Dedifferentiated amniotic fluid mesenchymal stem cell (primary cell): Measurements from ENCODE around the gene GAMT.

Source experiments
- DNase-seq: peaks from one replicate; pipeline ENCODE4 v3.0.0-alpha.2; 2016; ENCODE audit errors: extremely low spot score

GAMT gene

DNA sequence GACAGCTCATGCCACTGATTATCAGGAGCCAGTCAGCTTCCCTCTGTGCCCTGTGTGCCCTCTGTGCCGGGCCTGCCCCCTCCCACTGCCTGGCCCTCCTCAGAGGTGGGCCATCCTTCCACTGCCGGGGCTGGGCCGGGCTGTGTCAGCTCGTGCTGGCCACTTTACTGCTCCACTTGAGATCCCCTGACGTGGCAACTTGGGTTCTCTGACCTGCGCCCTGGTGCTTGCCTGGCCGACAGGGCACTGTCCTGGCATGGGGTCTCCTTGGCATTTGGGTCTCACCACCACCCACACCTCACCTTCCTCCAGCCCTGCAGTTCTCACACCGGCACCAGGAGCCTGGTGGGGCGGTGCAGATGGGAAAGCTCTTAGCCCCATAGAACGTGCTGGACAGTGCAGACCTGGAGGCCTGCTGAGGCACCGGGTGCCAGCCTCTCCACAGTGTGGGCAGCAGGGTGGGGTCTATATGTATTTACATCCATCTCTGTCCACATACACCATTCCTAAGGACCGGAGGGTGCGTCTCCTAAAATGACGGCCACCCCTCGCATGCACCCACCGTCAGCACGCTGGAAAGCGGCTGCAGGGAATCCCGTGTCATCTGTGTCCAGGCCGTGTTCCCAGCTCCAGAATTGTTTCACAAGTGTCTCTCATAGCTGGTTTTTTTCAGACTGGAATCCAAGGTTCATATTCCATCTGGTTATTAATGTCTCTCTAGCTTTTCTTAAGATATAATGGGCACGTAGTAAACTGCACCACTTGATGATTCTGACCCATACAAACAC lies 17.8 kb upstream of the GAMT start:
- no peak for DNase-seq

DNA sequence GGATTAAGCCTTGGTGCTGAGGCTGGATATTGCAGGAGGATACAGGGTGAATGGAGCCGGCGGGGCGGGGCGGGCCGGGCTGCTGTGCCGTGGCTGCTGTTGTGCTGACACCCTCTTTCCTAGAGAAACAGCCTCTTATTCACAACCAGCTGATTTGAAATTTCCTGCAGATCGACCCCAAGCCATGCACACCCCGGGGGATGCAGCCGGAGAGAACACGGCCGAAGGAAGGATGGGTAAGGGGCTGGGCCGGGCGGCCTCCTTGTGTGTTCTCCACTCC lies 17.1 kb upstream of the GAMT start:
- no peak for DNase-seq

DNA sequence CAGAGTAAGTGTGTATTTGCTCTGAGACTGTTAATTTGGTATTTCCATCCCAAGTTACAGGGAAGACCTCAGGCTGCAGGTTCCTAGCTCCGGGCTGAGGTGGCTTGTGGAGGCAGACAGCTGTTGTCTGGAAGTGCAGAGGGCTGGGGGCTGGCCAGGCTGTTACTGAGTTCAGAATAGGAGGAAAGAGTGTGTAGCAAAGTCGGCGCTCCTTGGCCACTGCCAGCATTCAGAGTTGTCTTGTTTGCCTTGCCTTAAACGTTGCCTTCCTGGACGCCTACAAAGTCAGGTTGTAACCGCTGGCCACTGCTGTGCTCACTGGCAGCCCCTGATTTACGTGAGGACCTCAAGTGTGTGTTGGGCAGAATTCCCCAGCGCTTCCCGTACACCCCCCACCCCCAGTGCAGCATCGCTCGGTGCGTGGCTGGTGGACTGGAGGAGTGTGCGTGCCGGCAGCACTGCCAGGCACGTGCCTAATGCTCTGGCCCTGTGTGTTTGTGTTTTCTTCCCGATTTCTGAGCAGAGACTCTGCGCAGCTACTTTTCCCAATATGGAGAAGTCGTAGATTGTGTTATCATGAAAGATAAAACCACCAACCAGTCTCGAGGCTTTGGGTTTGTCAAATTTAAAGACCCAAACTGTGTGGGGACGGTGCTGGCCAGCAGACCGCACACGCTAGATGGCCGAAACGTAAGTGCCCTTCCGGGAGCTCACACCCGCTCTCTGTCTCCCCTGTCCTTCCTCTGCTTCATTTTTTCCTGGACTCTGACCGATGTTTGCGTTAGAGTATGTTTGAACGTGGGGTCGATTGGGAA lies 16.5 kb upstream of the GAMT start:
- no peak for DNase-seq

DNA sequence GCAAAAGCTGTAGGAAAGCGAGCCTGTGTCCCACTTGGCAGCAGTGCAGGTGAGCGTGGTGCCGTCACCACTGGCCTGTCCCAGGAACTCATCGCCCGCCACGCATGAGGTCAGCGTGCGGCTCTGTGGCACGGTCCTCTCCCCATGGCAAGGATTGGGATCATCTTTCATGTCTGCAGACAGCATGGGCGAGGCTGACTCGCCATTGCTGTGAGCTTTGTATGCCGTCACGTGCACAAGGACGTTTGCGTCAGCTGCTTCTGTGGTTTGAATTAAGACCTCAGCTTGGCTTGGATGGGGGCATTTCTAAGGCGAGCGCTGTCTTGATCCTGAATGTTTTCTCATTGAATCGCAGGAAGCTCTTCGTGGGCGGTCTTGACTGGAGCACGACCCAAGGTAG lies 15.8 kb upstream of the GAMT start:
- DNase-seq, result no peak

DNA sequence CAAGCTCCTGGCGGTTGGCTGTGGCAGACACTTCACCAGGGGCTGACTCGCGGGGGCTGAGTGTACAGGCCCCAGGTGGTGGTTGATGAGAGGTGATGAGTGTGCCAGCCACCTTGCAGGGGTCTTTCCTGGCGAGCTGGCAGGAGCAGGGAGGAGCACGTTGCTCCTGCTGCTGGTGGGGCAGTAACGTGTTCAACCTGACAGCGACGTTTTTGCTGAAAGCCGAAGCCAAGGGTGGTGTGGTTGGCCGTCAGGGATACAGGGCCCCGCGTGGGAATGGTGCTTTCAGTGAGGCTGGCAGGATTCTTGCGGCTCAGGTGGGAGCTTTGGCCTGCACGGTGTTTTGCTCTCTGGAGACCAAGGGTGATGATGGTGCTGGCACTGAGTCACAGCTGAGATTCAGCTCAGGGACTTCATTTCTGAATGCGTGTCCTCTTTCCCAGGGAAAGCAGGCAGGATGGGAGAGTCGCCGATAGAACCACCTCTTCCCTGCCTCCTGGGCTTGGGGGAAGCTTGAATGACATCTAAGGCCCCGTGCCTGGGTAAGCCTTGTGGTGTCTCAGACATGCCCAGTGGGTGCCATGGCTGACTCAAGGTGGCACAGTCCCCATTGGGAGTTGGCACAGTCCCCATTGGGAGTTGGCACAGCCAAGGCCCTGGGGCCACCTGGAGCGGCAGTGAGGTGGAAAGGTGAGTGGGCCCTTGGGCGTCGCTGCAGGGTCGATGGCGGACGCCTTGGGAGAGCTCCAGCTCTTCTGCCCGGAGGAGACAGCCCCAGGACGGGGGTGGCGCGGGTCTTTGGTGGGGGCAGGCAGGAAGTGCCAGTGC lies 14.9 kb upstream of the GAMT start:
- no peak for DNase-seq

DNA sequence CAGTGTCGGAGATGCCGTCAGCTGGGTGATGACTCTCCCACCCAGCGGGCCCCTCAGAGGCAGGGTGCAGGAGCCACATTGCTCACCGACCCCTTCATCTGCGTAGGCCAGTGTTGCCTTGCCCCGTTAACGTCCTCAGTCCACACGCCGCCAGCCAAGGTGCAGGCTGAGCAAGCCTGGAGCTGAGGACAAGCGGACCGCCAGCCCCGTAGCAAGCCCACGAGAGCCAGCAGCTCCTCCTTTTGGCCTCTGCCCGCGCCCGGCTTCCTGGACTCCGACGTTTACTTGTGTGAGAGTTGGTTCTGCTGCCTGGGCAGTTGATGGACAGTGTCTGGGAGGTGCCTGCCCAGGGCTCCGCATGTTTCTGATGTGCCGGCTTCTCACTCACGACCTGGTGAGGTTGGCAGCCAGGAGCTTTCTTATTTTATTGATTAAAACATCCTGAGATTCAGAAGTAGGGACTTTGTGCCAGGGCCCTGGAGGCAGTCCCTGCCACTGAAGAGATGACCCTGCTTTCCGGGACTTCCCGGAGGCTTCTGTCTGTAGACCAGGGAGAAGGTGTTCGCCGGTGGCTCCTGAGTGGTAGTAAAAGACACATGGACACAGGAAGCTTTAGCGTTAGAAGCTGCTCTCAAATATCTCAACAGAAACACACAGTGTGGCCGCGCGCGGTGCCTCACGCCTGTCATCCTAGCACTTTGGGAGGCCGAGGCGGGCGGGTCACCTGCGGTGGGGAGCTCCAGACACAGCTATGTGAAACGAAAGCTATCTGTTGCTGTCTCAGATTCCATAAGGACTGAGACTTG lies 11.9 kb upstream of the GAMT start:
- no peak for DNase-seq

DNA sequence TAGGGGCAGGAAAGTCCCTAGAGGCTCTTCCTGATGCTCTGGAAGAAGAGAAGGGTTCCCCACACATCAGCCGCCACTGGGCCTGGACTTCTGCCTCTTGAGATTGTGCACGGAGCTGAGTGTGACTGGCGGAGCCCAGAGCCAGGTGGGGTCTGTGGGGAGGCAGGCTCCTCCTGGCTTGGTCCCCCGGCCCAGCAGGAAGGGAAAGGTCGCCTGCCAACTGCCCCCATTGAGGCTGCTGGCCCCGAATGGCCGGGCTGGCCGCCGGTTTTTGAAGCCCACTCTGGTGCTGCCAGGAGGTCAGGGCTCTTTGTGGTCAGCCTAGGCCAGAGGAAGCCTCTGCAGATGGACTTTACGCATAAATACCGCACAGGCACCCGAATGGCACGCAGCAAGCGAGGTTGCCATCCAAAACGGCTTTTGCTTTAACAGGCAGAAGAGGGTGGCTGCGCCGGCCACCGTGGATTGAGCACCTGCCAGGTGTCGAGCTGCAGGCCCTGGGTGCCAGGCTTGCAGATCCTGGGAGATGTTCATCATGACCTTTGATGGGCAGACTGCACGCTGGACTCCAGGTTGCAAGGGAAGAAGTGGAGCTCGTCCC lies 11.1 kb upstream of the GAMT start:
- no peak for DNase-seq

DNA sequence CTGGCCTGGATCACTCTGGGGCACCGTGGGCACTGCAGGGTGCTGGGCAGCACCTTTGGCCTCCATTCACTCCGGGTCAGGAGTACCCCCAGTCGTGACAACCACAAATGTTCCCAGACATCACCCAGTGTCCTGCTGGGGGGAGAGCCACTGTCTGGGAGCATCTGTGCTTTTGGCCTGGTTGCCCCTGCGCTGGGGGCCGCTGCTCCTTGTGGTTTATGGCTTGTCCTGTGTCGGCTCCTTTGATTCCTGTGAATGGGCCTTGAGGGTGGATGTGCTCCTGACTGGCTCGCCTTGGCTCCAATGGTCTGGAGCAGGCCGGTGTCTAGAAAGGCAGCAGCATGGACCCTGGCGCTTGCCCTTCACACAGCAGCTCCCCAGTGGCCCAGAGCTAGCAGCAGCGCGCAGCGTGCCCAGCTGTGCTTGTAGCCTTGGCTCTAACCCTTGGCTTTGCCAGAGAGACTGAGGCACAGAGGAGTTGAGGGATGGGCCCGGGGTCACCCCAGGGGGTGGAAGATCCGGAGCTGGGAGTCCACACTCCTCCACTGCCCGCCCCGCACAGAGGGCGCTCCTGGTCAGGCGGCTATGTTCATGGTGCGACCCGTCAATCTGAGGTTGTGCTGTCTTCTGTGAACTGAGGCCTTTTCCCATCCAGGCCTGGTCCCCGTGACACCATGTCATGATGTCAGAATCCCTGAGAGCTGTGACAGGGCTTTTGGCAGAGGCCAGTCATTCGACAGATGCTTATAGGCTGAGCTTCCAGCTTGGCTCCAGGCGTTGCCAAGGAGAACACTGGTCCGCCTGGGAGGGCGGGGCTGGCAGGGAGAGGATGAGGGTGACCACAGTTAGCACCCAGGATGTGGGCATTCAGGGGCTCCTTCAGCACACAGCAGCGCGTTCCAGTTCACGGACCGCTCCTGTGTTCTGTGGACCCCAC lies 10.2 kb upstream of the GAMT start:
- no peak for DNase-seq

DNA sequence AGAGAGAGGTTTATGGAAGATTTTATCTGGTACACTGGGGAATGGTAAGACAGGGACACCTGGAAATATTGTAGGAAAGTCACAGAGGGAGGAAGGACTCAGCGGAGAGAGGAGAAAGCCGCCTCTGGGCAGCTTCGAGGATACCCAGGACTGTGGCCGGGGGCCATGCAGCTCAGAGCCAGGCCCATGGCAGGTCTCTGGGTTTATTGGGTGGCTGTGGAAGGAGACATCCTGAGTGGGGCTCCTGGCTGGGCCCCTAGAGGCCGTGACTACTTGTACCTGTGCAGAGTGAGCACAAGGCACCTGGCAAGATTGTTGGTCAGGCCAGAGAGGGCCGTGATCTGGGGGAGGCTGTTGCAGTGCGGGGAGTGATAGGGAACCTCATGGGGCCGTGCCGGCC lies 9.4 kb upstream of the GAMT start:
- no peak for DNase-seq

DNA sequence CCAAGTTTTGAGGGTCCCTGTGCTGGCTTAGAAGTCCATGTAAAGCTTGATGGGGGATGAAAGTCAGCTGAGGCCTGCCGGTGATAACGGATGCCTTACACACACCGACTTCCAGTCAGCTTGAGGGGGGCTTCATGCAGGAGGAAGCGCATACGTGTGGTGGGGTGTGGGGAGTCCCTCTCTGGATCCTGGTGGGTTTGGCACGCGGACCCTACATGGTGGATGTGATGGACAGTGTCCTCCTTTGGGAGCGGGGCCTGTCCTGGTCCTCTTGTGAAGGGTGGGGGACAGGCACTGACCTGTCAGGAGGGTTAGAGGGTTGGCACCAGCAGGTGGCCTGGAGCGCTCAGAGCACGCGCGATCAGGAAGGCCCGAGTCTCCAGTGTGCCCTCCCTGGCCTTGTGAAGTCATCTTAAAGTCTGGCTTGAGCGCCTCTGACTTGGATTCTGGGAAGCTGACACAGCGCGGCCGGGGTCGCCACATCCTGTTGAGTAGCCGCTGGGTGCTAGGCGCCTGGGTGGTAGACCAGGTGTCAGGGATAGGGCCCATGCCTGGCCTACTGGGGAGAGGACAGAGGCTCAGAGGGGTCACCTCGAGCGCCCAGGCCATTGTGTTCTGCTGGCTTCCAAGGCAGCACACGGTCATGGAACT lies 8.9 kb upstream of the GAMT start:
- no peak for DNase-seq

DNA sequence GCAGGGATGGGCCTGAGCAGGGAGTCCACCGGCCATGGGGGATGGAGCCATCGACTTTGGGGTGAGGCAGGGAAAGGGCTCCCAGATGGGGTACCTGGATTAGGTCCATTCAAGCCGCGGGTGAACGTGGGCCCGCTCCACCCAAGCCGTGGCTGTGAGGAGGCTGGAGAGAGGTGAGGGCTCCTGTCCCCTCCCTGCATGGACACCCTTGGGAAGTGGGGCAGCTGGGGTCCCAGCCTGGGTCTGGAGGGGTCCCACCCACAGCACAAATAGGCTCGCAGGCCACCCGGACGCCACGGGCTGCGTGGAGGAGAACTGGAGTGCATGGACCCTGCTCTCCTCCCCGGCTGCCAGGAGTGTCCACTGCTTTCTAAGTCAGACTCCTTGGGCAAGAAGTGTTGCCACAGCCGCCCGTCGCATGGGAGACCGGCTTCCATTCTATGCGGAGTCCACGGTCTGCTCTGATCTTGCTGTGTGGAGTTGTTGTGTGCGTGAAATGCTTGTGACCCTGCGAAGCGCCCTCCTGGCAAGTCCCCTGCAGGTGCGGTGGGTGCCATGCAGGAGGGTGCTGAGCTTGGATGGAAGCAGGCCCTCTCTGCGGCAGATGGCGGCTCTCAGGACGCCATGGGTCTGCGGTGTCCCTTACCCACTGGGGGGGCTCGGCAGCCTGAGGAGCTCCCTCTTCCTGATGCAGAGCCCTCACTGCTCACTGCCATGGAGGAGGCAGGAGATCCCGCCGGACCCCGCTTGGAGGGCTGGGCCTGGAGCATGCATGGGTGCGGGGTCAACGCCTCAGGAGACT lies 8.1 kb upstream of the GAMT start:
- DNase-seq, result no peak

DNA sequence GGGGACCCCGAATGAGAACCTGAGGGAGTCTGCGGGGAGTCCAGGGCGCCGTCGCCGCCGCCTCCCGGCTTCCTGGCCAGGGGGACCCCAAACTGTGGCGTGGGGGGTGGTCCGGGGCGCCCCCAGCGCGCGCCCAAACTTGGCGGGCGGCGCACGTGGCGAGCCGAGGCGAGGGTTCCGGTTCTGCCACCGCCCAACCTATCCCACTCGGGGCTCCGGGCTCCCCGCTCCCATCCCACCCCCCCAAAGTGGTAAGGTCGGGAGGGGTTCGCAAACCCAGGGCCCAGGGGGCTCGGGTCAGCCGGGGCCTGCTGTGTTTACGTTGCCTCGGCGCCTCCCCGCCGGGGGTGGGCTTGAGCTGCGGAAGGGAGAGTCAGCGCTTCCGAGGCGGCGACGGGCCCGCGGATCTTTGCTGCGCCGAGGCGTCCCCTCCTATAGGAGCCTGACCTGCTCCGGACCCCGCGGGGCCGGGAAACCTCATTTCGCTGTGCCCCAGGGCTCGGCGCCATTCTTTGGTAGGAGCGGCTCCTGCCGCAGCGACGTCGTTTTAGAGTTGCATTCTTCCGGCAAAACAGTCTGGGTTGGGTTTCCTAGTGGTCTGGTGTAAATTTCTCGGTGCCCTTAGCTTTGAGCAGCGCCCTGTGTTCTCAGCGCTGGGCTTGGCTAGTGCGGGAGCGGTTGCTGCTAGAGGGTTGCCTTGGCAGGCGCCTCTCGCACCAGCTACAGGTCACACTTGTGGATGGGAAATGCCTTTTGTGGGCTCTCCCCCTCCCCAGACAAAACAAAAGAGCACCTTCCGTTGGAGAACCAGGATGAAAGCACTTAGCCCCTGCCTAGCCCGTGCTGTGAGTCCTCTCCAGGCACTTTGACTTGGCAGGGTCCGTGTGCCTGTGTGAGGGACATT lies 7.2 kb upstream of the GAMT start:
- DNase-seq, result peak; percentile 69

DNA sequence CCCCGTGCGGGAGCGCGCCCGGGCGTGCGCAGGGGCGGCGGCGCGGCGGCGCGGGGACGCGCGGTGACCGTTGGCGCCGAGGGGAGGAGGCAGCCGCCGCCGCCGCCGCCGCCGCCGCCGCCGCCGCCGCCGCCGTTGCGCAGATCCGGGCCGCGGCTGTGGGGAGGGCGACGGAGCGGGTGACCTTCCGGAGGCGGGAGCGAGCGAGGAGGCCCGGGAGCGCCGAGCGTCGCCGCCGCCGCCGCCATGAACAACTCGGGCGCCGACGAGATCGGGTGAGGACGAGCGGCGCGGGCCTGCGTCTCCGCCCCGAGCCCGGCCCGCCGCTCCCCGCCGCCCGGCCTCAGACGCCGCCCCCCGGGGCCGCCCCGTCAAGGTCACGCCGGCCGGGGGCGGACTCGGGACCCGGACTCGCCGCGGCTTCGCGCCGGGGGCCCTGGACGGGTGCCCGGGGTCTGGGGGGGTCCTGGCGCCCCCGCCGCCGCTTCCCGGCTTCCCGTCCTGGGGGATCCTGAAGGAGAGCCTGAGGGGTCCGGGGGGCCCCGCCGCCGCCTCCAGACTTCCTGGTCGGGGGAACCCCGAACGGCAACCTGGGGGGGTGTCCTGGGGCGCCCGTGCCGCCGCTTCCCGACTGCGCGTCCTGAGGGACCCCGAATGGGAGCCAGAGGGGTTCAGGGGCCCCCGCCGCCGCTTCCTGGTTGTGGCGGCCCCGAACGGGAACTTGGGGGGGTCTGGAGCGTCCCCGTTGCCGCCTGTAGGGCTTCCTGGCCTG lies 6.4 kb upstream of the GAMT start, which contains the start of gene DAZAP1:
Gene DAZAP1 (plus strand): TSS at position 59 of the 772 bp plus-strand sequence. CDS start 188 bp downstream, at position 247.
- no peak for DNase-seq

DNA sequence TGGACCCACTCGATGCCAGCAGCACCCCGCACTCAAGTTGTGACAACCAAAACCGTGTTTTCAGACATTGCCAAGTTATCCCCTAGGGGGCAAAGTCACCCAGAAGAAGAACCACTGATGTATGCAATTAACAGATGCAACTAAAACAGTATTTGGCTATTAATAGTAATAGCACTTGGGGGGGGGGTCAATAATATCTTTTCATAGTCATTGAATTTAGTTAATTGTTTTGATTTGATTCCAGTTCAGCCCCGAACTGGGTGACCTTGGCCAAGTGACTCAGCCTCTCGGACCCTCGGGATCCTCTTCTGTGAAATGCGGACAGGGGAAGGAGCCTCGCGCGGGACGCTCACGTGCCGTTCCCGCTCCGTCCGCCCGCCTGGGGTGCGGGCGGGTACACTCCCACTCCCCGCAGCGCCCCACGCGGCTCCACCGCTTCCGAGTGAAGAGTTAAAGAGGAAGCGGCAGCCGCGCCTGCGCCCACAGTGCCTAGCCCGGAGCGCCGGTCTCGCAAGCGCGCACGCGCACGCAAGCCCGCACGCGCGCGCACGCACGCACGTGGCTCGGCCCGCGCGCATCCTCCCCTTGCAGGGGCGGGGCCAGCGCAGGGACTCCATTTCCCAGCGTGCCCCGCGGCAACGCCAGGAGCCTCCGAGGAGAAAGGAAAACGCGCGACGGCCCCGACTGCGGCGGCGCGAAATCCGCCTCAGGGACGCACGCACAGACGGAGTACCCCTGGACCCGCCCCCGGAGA lies 5.6 kb upstream of the GAMT start:
- peak; percentile 98 for DNase-seq

DNA sequence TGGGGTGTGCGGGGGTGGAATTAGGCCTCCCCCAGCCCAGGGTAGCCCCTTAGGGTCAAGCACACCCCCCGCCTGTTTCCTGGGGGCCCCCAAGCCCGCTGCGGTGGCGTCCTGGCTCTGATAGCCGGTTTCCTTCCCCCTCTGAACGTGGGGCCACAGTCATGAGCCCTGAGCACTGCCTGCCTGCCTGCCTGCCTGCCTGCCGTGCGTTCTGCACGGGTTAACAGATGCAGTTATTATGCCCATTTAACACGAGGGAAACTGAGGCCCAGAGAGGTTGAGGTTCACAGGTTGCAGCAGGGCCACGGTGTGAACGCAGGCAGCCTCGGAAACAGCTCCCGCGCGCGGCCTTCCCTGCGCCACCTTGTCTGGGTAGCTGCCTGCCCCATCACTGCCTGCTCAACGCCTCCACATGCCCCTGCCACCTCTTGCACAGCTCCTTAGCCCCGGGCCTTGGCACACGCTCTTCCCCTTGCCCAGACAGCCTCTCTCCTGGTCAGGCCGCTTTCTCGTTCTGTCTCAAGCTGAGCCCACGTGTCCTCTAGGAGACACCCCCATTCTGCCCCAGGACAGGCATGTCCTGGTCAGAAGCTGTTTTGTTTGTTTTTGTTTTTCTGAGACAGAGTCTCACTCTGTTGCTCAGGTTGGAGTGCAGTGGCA lies 1.2 kb upstream of the GAMT start:
- no peak for DNase-seq

DNA sequence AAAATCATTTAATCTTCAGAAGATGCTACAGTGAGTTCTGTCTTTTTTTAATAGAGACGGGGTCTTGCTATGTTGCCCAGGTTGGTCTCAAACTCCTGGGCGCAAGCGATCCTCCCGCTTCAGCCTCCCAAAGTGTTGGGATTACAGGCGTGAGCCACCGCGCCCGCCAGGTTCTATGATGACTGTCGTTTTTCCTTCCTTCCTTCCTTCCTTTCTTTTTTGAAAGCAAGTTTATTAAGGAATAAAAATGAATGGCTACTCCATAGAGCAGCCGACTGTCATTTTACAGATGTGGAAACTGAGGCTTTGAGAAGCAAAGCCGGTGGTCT lies 511 bp upstream of the GAMT start:
- DNase-seq, result no peak
